Measurements from ENCODE around the gene FREM3.
"Not testable (repeated sequence)": the region's sequence is repeated elsewhere in the genome, so short reads cannot be mapped to it uniquely, and the experiment has no call there.

FREM3 gene

GRCh38 chr4:143581331-143581946 is 119.0 kb downstream of the FREM3 start:
- DNase-seq (ENCODE audit: low spot score) = no peak

GRCh38 chr4:143575331-143575730 is 125.1 kb downstream of the FREM3 start:
- no peak for DNase-seq (ENCODE audit: low spot score)

GRCh38 chr4:143564472-143564871 is 136.0 kb downstream of the FREM3 start:
- no peak for DNase-seq (ENCODE audit: low spot score)

GRCh38 chr4:143559757-143560147 is 140.7 kb downstream of the FREM3 start:
- DNase-seq (ENCODE audit: low spot score) = peak; percentile 10

GRCh38 chr4:143558823-143559756 is 141.4 kb downstream of the FREM3 start:
- DNase-seq (ENCODE audit: low spot score) = peak; percentile 60

- DNase-seq (ENCODE audit: low spot score) = no peak
Observed at GRCh38 chr4:143558286-143558685, 142.2 kb downstream of the FREM3 start.

- DNase-seq (ENCODE audit: low spot score) = no peak
Observed at GRCh38 chr4:143555676-143556075, 144.8 kb downstream of the FREM3 start.

GRCh38 chr4:143554728-143555597 is 145.5 kb downstream of the FREM3 start:
- no peak for DNase-seq (ENCODE audit: low spot score)

GRCh38 chr4:143549928-143550327 is 150.5 kb downstream of the FREM3 start:
- no peak for DNase-seq (ENCODE audit: low spot score)

- DNase-seq (ENCODE audit: low spot score) = no peak
Observed at GRCh38 chr4:143539670-143540023, 160.8 kb downstream of the FREM3 start.

- DNase-seq (ENCODE audit: low spot score) = no peak
Observed at GRCh38 chr4:143538979-143539669, 161.4 kb downstream of the FREM3 start.

- DNase-seq (ENCODE audit: low spot score) = no peak
Observed at GRCh38 chr4:143531788-143532491, 168.5 kb downstream of the FREM3 start.

GRCh38 chr4:143531380-143531779 is 169.1 kb downstream of the FREM3 start:
- no peak for DNase-seq (ENCODE audit: low spot score)

- DNase-seq (ENCODE audit: low spot score) = not testable (repeated sequence)
Observed at GRCh38 chr4:143528046-143528445, 172.4 kb downstream of the FREM3 start.

Measured in HuH-7.5 (cell line).